GM19035 (cell line): ENCODE results near the gene RPH3AL.

Experiments
- ATAC-seq: cut with Tn5 transposase; IDR thresholded peaks from one replicate; pipeline ENCODE4 v1.9.1; 2021; ENCODE audit not compliant: unreplicated experiment

The RPH3AL gene

DNA sequence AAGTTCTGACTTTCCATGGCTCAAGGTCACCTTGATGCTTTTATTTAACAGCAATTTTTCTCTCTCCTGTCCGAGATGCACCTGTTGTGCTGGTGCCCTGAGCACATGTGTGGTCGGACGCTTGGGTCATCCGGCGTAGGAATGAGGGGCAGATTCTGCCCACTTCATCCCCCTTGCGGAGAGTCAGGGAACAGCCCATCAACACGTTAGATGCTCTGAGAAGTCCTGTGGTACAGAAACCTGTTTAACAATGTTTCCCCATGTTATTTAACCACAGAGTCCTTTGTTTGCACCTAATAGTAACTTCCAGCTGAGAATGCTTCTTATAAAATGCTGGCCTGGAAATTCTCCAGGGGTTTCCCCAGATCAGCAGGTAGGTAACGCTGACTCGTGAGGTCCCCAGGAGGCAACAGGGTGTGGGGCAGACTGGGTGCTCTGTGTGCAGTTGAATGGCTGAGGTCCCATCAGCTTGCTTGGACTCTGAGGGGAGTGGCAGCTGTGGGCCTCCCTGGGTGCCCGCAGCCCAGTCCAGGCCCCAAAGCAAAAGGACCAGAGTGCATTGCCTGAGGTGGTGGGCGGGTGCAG lies 189.0 kb downstream of the RPH3AL start:
- ATAC-seq: no peak

DNA sequence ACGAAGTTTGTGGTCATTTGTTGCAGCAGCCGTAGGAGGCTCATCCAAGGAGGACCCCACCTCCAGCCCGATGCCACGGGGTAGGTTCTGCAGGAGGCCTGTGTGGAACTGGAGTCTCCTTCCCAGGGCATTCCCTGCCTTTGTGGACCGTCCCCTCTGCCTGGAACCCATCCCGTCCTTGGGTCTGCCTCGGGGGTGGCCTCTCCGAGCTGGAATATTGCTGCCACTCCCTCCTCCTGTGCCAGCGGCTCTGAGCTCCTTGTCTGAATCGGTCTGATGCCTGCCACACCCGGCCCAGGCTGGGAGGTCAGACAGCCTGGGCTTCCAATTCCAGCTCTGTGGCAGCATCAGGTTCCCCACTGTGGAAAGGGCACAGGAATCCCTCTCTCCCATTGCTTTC lies 189.9 kb downstream of the RPH3AL start:
- ATAC-seq: no peak
